ENCODE data around the gene SAMD4B. TPM values are rescaled to one million over a fixed set of nuclear protein-coding genes. Genes with fewer than 3 reads are reported as not detected.

Gene SAMD4B
- total and polyA plus RNA-seq, 12 donors: 35.5 to 92.8 (median 49.8) TPM

GRCh38 chr19:39390751-39391437 is 48.7 kb downstream of the SAMD4B start, which contains the start of the genes MED29 and PAF1:
MED29 (plus strand) TSS chr19:39391378; CDS start chr19:39391423, 45 bp downstream.
PAF1 (minus strand) TSS chr19:39391106; CDS start chr19:39390864, 242 bp downstream.
- WGBS, 2 donors: 0% methylated on average over 60 of the region's 60 CpGs
- H3K4me1 ChIP-seq: peaks cover 12 to 27% (median 24%) of the 10 kb centered on the region in 9 donors
- DNase-seq (peak; percentile 94 to 99), ATAC-seq (peak; percentile 94 to 98 (median 96))
- H3K27me3 ChIP-seq: no peaks in the 10 kb centered on the region
- intact Hi-C loops (cut with DNase I): loop anchor here in 3 of 10 donors (1.0 to 5.0 kb wide), 4 partner anchors 48 to 54 kb away; partner anchors contain the start of genes SAMD4B (in 2 of the 3) and SUPT5H (in 1 of the 3)
- TF ChIP-seq CTCF (IDR thresholded peaks at IDR 0.05): peak in 2 of 9 donors; percentile 4 to 16
- H3K27ac ChIP-seq: peak within 1 kb of the TSS; percentile 94 to 100 (median 98)
- H3K4me3 ChIP-seq: peak within 1 kb of the TSS; percentile 66 to 99 (median 94)
- H3K36me3 ChIP-seq: peaks cover 0 to 75% (median 43%) of the 10 kb centered on the region in 9 donors
- no peaks in the 10 kb centered on the region for H3K9me3 ChIP-seq

GRCh38 chr19:39397360-39398296 is 55.4 kb downstream of the SAMD4B start:
- Histone ChIP-seq H3K27ac (peak overlapping the region; percentile 32 to 97 (median 78)), H3K4me3 (peak overlapping the region in 3 of 10 donors; percentile 3 to 28 (median 21)), H3K9me3 (no peaks in the 10 kb centered on the region), H3K27me3 (no peaks in the 10 kb centered on the region), H3K4me1 (peaks cover 12 to 59% (median 31%) of the 10 kb centered on the region in 9 donors), H3K36me3 (peaks cover 0 to 58% (median 9%) of the 10 kb centered on the region in 9 donors)
- ATAC-seq (peak; percentile 77 to 87 (median 84)), DNase-seq (peak; percentile 88 to 93)
- TF ChIP-seq CTCF (IDR thresholded peaks at IDR 0.05): peak; percentile 95 to 99 (median 98)
- intact Hi-C loops (cut with DNase I): loop anchor here in 6 of 10 donors (1.0 to 5.0 kb wide), 5 partner anchors 13 to 140 kb away; partner anchors contain the start of genes EID2B (in 3 of the 6) and PLEKHG2 (in 1 of the 6)
- 23 to 30% methylated on average over 15 to 17 of the region's 17 CpGs for WGBS, 2 donors

- peak in 6 of 8 donors; percentile 6 to 23 (median 10) for ATAC-seq
- H3K4me1 ChIP-seq: peaks cover 12 to 64% (median 30%) of the 10 kb centered on the region in 9 donors
- H3K27ac ChIP-seq: peak overlapping the region; percentile 32 to 97 (median 78)
- TF ChIP-seq CTCF (IDR thresholded peaks at IDR 0.05): no peak
- intact Hi-C loops (cut with DNase I): loop anchor here in 5 of 10 donors (1.0 to 5.0 kb wide), 3 partner anchors 13 to 139 kb away; partner anchors contain the start of gene EID2B (in 3 of the 5)
- H3K9me3 ChIP-seq: no peaks in the 10 kb centered on the region
- DNase-seq: peak; percentile 66 to 69
- WGBS, 2 donors: 79 to 85% methylated on average over 11 of the region's 11 CpGs
- peaks cover 0 to 50% (median 9%) of the 10 kb centered on the region in 9 donors for H3K36me3 ChIP-seq
- H3K4me3 ChIP-seq: peak overlapping the region in 2 of 10 donors; percentile 21 to 28
- no peaks in the 10 kb centered on the region for H3K27me3 ChIP-seq
Observed at GRCh38 chr19:39398297-39398864, 56.2 kb downstream of the SAMD4B start.

Data from heart right ventricle (tissue), 16 donors.